Ishikawa (cell line): ENCODE data around the gene ADAM10.

ENCODE experiments used
- EP300 ChIP-seq: IDR thresholded peaks from 2 replicates; pipeline ENCODE4 v1.6.1; 2012; ENCODE audit warnings: borderline replicate concordance
- MAX ChIP-seq: IDR thresholded peaks from 2 replicates; pipeline ENCODE4 v1.6.1; 2012
- NFIC ChIP-seq: IDR thresholded peaks from 2 replicates; pipeline ENCODE4 v1.6.1; 2012
- REST ChIP-seq: IDR thresholded peaks from 2 replicates; pipeline ENCODE4 v1.6.1; 2012; ENCODE audit warnings: low read depth, mild to moderate bottlenecking
- TAF1 ChIP-seq: IDR thresholded peaks from 2 replicates; pipeline ENCODE4 v1.6.1; 2012; ENCODE audit warnings: low read depth, mild to moderate bottlenecking
- USF1 ChIP-seq: IDR thresholded peaks from 2 replicates; pipeline ENCODE4 v1.6.1; 2012
- YY1 ChIP-seq: IDR thresholded peaks from 2 replicates; pipeline ENCODE4 v1.6.1; 2012; ENCODE audit warnings: low read depth

- TF ChIP-seq YY1 (no peak), EP300 (no peak), REST (no peak), TAF1 (no peak), NFIC (no peak), USF1 (no peak), MAX (peak; percentile 26; the same call in 1 of the 2 replicates)
Observed at GRCh38 chr15:58731756-58732535, 17.6 kb downstream of the ADAM10 start.
